ENCODE results near the gene MRPS35.

DNA sequence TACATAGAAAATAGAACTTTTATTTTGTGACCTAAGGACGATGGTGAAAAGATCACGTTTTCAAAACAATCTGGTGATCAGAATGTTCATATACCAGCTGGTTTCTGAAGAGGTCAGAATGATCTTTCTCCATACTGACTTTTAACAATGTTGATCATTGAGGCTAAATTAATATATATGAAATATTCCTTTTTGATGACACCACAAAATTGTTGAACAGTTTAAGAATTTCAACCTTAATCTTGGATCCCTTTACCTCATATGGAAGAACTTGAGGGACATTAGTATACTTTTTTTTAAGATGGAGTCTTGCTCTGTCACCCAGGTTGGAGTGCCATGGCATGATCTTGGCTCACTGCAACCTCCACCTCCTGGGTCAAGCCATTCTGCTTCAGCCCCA lies 17.2 kb upstream of the MRPS35 start:
- TF ChIP-seq CTCF (IDR thresholded peaks at IDR 0.05) (no peak), POLR2A (IDR thresholded peaks at IDR 0.05) (no peak)
